Endothelial cell of umbilical vein (primary cell): ENCODE results near the gene PPM1L.

Source experiments
- EZH2 ChIP-seq: IDR thresholded peaks from 2 replicates; pipeline ENCODE4 v1.6.1; 2012; ENCODE audit warnings: borderline replicate concordance, low read depth, mild to moderate bottlenecking, moderate library complexity, low read length, inconsistent platforms; ENCODE audit not compliant: severe bottlenecking
- GATA2 ChIP-seq: IDR thresholded peaks from 2 replicates; pipeline ENCODE4 v1.7.0; 2011; ENCODE audit warnings: low read depth, mild to moderate bottlenecking, moderate library complexity, mixed read lengths, low read length; ENCODE audit not compliant: insufficient read length, insufficient read depth
- JUN ChIP-seq: IDR thresholded peaks from 2 replicates; pipeline ENCODE4 v1.6.1; 2011; ENCODE audit warnings: borderline replicate concordance, low read depth; ENCODE audit not compliant: insufficient read length, insufficient read depth
- TF ChIP-seq, protein P1 (sequence below), 2 donors: IDR thresholded peaks; 1 replicate in 1 of 2; 2 replicates in 1 of 2; pipeline ENCODE4 v1.5.1; 2011; ENCODE audit warnings: low read length in 2 of 2, mild to moderate bottlenecking in 2 of 2, moderate library complexity in 2 of 2, control low read depth in 1 of 2, inconsistent platforms in 1 of 2, low read depth in 1 of 2; ENCODE audit not compliant: insufficient read depth in 1 of 2; ENCODE audit errors: extremely low read depth in 1 of 2
- TF ChIP-seq, protein P2 (sequence below): IDR thresholded peaks from 2 replicates; pipeline ENCODE4 v1.6.1; 2011; ENCODE audit not compliant: insufficient read depth, insufficient read length

DNA sequence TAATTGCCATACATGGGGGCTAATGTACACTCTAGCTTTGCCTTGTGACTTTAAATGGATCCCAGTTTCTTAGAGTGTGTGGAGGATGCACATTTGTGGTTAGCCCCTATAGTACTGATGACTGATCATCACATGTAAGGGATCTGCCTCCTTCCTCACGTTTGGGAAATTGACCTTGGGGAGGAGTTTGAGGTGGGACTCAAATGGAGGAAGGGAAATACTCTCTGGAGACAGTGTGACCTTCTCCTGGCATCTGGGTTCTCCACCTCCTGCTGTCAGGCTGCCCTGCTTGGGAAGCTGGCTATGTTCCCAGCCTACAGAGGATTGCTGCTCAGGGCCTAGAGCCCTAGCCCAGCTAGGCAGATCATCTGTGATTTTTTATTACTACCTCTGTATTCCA is 48.7 kb downstream of the PPM1L start:
- no peak for TF ChIP-seq EZH2
- TF ChIP-seq, protein P1, sequence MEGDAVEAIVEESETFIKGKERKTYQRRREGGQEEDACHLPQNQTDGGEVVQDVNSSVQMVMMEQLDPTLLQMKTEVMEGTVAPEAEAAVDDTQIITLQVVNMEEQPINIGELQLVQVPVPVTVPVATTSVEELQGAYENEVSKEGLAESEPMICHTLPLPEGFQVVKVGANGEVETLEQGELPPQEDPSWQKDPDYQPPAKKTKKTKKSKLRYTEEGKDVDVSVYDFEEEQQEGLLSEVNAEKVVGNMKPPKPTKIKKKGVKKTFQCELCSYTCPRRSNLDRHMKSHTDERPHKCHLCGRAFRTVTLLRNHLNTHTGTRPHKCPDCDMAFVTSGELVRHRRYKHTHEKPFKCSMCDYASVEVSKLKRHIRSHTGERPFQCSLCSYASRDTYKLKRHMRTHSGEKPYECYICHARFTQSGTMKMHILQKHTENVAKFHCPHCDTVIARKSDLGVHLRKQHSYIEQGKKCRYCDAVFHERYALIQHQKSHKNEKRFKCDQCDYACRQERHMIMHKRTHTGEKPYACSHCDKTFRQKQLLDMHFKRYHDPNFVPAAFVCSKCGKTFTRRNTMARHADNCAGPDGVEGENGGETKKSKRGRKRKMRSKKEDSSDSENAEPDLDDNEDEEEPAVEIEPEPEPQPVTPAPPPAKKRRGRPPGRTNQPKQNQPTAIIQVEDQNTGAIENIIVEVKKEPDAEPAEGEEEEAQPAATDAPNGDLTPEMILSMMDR (IDR thresholded peaks at IDR 0.05; ENCODE audit: extremely low read depth in 1 of 2, insufficient read depth in 1 of 2, low read depth in 1 of 2, low read length in 2 of 2) = no peak
- TF ChIP-seq, protein P2, sequence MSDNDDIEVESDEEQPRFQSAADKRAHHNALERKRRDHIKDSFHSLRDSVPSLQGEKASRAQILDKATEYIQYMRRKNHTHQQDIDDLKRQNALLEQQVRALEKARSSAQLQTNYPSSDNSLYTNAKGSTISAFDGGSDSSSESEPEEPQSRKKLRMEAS = no peak
- TF ChIP-seq JUN = no peak
- TF ChIP-seq GATA2 = no peak
